ENCODE data around the gene PRF1. TPM values are rescaled to one million over a fixed set of nuclear protein-coding genes. Genes with fewer than 3 reads are reported as not detected.

Gene PRF1
- total and polyA plus RNA-seq, 2 experiments from 2014 or later: 0.13 TPM; not detected in 1

GRCh38 chr10:70601746-70602145 lies 795 bp downstream of the PRF1 start (continued):
- no peak for TF ChIP-seq ETS1 (IDR thresholded peaks at IDR 0.05)
- no peak for TF ChIP-seq ZNF331 (CRISPR knock-in tag; IDR thresholded peaks at IDR 0.05; ENCODE audit: low read depth)
- TF ChIP-seq CREB1 (CRISPR knock-in tag; IDR thresholded peaks at IDR 0.05; ENCODE audit: low read depth): no peak
- TF ChIP-seq EZH2 (IDR thresholded peaks at IDR 0.05; ENCODE audit: low read depth, unreplicated experiment): no peak
- TF ChIP-seq NANOG (IDR thresholded peaks at IDR 0.05; ENCODE audit: borderline replicate concordance): no peak
- TF ChIP-seq, protein P1, sequence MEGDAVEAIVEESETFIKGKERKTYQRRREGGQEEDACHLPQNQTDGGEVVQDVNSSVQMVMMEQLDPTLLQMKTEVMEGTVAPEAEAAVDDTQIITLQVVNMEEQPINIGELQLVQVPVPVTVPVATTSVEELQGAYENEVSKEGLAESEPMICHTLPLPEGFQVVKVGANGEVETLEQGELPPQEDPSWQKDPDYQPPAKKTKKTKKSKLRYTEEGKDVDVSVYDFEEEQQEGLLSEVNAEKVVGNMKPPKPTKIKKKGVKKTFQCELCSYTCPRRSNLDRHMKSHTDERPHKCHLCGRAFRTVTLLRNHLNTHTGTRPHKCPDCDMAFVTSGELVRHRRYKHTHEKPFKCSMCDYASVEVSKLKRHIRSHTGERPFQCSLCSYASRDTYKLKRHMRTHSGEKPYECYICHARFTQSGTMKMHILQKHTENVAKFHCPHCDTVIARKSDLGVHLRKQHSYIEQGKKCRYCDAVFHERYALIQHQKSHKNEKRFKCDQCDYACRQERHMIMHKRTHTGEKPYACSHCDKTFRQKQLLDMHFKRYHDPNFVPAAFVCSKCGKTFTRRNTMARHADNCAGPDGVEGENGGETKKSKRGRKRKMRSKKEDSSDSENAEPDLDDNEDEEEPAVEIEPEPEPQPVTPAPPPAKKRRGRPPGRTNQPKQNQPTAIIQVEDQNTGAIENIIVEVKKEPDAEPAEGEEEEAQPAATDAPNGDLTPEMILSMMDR (conservative IDR thresholded peaks at IDR 0.05; ENCODE audit: low read depth in 2 of 2): no peak
- no peak for TF ChIP-seq EZH2phosphoT487 (IDR thresholded peaks at IDR 0.05; ENCODE audit: unreplicated experiment)
- TF ChIP-seq POLR2AphosphoS5 (IDR thresholded peaks at IDR 0.05; ENCODE audit: low read depth): no peak
- no peak for TF ChIP-seq REST (IDR thresholded peaks at IDR 0.05; ENCODE audit: unreplicated experiment)
- TF ChIP-seq STAT1 (IDR thresholded peaks at IDR 0.05; ENCODE audit: unreplicated experiment): no peak

DNA sequence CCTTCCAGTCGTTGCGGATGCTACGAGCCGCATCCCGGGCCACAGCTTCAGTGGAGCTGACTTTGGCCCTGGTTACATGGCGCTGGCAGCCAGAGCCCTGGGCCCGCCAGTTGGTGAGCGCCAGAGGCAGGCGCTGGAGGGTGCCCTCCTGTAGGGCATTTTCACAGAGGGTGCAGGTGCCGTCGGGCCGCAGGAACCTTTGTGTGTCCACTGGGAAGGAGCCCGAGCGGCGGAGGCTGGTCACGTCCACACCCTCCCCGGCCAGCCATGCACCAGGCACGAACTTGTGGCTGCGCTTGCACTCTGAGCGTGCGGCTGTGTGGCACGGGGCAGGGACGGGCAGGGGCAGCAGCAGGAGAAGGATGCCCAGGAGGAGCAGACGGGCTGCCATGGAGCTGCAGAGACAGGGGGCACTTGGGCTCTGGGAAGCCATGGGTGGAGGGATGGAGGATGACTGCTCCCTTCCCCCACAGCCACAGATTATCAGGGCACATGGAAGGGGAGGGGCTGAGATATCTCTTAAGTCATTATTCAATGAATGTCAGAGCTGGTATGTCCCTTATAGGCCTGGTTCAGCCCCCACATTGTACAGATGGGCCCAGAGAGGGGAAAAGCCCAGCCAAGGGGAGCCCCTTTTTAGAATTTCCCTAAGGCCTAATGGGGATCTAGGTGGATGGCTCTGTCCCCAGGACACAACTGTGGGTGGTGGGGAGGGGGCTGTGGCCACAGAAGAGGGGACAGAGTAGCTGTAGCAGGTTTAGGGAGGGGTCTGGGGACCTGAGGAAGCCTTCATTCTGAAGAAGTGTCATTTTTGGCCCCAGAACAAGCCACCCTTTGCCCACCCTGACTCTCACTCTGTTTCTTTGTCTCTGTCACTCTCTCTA lies 1.8 kb downstream of the PRF1 start:
- H3K9me2 ChIP-seq (ENCODE audit: insufficient read depth): no peaks in the 10 kb centered on the region; the same call in 1 of the 2 replicates
- DNase-seq (ENCODE audit: low spot score) (no peak), ATAC-seq (no peak)
- no peaks in the 10 kb centered on the region for H3F3A ChIP-seq (replicated peaks; ENCODE audit: low read depth)
- H3K27ac ChIP-seq (ENCODE audit: low read depth): no peak overlapping the region
- H3K27me3 ChIP-seq (ENCODE audit: insufficient read depth): no peaks in the 10 kb centered on the region
- Mint-ChIP-seq H3K27ac (no peak overlapping the region), H3K4me1 (peaks cover 9% of the 10 kb centered on the region), H3K4me3 (no peak overlapping the region), H3K27me3 (ENCODE audit: insufficient read depth, low read depth, poor library complexity) (peaks cover 3% of the 10 kb centered on the region), H3K36me3 (ENCODE audit: low read depth) (no peaks in the 10 kb centered on the region), H3K9me3 (no peaks in the 10 kb centered on the region)
- no peaks in the 10 kb centered on the region for H4K20me1 ChIP-seq (replicated peaks; ENCODE audit: insufficient read depth)
- no peaks in the 10 kb centered on the region for H3K36me3 ChIP-seq (ENCODE audit: insufficient read depth)
- H2AFZ ChIP-seq: no peak overlapping the region
- H3K4me2 ChIP-seq: no peak overlapping the region
- no peaks in the 10 kb centered on the region for H3K79me2 ChIP-seq (replicated peaks; ENCODE audit: insufficient read depth)
- no peaks in the 10 kb centered on the region for H3K4me1 ChIP-seq (ENCODE audit: insufficient read depth)
- H3K4me3 ChIP-seq: no peak overlapping the region
- TF ChIP-seq ZNF114 (CRISPR knock-in tag; IDR thresholded peaks at IDR 0.05): no peak
- TF ChIP-seq, protein P1 (conservative IDR thresholded peaks at IDR 0.05; ENCODE audit: low read depth in 2 of 2): no peak
- no peak for TF ChIP-seq NANOG (IDR thresholded peaks at IDR 0.05; ENCODE audit: borderline replicate concordance)
- TF ChIP-seq POLR2AphosphoS5 (IDR thresholded peaks at IDR 0.05; ENCODE audit: low read depth): no peak
- no peak for TF ChIP-seq CREB1 (CRISPR knock-in tag; IDR thresholded peaks at IDR 0.05; ENCODE audit: low read depth)
- TF ChIP-seq ETS1 (IDR thresholded peaks at IDR 0.05): no peak
